WTC11 (cell line): Measurements from ENCODE around the gene DCAF4L1. TPM values are rescaled to one million over a fixed set of nuclear protein-coding genes. Genes with fewer than 3 reads are reported as not detected.
A peak's percentile ranks its signal among the peaks of the same experiment; 100 is the strongest.

ENCODE experiments used
- EMX1 ChIP-seq: fragments of 250-450 bp; sonication (Bioruptor Pico); IDR thresholded peaks from 2 replicates; pipeline ENCODE4 v1.8.0; 2021; ENCODE audit warnings: mild to moderate bottlenecking
- HMGA2 ChIP-seq: fragments of 250-450 bp; sonication (Bioruptor Pico); IDR thresholded peaks from 2 replicates; pipeline ENCODE4 v1.4.0; 2021; ENCODE audit warnings: mild to moderate bottlenecking, moderate library complexity
- NFATC4 ChIP-seq: fragments of 250-450 bp; sonication (Bioruptor Pico); IDR thresholded peaks from 2 replicates; pipeline ENCODE4 v1.9.0; 2021; ENCODE audit warnings: mild to moderate bottlenecking
- NFE2L1 ChIP-seq: sonication (generic); formaldehyde crosslinking; IDR thresholded peaks from 2 replicates; pipeline ENCODE4 v1.8.1; 2023; ENCODE audit warnings: missing genetic modification reagents
- PRRX2 ChIP-seq: fragments of 250-450 bp; sonication (Bioruptor Pico); IDR thresholded peaks from 2 replicates; pipeline ENCODE4 v1.8.0; 2021; ENCODE audit warnings: mild to moderate bottlenecking
- TP53 ChIP-seq: sonication (generic); formaldehyde crosslinking; IDR thresholded peaks from 2 replicates; pipeline ENCODE4 v1.8.1; 2023; ENCODE audit warnings: mild to moderate bottlenecking, missing genetic modification reagents
- ZNF263 ChIP-seq: sonication (generic); formaldehyde crosslinking; IDR thresholded peaks from 2 replicates; pipeline ENCODE4 v1.8.1; 2022; ENCODE audit warnings: low read depth, mild to moderate bottlenecking, moderate library complexity, missing genetic modification reagents
- total RNA-seq: library from RNA; stranded (reverse); gene quantifications from 3 replicates; pipeline ENCODE4 v1.2.3, GENCODE V29; 2021
- TF ChIP-seq, protein P1 (sequence below): sonication (generic); formaldehyde crosslinking; IDR thresholded peaks from 2 replicates; pipeline ENCODE4 v1.8.1; 2023; ENCODE audit warnings: mild to moderate bottlenecking, missing genetic modification reagents, borderline replicate concordance
- TF ChIP-seq, protein P2 (sequence below): sonication (generic); formaldehyde crosslinking; IDR thresholded peaks from 2 replicates; pipeline ENCODE4 v1.8.0; 2022; ENCODE audit warnings: mild to moderate bottlenecking, missing genetic modification reagents
- TF ChIP-seq, protein P3 (sequence below): sonication (generic); formaldehyde crosslinking; IDR thresholded peaks from 2 replicates; pipeline ENCODE4 v1.8.1; 2022; ENCODE audit warnings: low read depth, mild to moderate bottlenecking, moderate library complexity, missing genetic modification reagents, borderline replicate concordance
- TF ChIP-seq, protein P4 (sequence below): sonication (generic); formaldehyde crosslinking; IDR thresholded peaks from 2 replicates; pipeline ENCODE4 v1.8.1; 2023; ENCODE audit warnings: mild to moderate bottlenecking, moderate library complexity, missing genetic modification reagents
- TF ChIP-seq, protein P5 (sequence below): sonication (generic); formaldehyde crosslinking; IDR thresholded peaks from 2 replicates; pipeline ENCODE4 v1.8.0; 2022; ENCODE audit warnings: missing genetic modification reagents
- TF ChIP-seq, protein P6 (sequence below): sonication (generic); formaldehyde crosslinking; IDR thresholded peaks from 2 replicates; pipeline ENCODE4 v1.8.1; 2022; ENCODE audit warnings: mild to moderate bottlenecking, moderate library complexity, missing genetic modification reagents
- TF ChIP-seq, protein P7 (sequence below): sonication (generic); formaldehyde crosslinking; conservative IDR thresholded peaks from 2 replicates; pipeline ENCODE4 v1.8.1; 2023; ENCODE audit warnings: mild to moderate bottlenecking, low read depth, missing genetic modification reagents, moderate library complexity
- TF ChIP-seq, protein P8 (sequence below): sonication (generic); formaldehyde crosslinking; IDR thresholded peaks from 2 replicates; pipeline ENCODE4 v1.8.0; 2022; ENCODE audit warnings: mild to moderate bottlenecking, missing genetic modification reagents

The DCAF4L1 gene
- total RNA-seq, 1 experiment from 2014 or later, result 0.31 TPM

DNA sequence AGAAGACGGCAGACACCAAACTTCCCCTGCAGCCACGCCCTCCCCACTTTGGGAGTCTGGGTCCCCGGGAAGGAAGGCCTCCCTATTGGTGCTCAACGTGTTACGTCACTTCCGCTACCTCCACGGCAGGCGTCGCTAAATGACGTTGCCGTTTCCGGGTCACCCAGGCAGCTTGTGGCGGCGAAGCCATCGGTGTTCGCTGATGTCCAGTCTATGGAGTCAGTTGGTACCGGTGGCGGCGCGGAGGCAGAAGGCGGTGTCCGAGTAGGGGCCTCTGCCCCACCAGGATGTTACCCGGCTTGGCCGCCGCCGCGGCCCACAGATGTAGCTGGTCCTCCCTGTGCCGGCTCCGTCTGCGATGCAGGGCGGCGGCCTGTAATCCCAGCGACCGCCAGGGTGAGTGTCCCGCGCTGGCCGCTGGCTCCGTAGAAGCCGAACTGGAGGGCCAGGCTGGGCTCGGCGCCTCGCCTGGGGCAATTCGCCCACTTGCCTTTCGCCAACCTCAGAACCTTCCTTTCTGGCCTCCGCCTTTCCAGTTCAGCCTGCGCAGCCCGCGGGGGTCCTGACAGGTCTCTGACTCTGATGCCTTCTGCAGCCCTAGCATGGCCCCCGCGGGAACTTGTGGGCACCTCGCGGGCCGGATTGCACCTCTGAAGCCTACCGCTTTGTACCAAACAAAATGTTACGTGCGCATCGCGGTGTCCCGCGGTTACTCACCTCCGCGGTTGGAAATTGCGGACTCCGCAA lies 9.0 kb downstream of the DCAF4L1 start, which contains the start of gene SLC30A9 (continued):
- TF ChIP-seq, protein P1, sequence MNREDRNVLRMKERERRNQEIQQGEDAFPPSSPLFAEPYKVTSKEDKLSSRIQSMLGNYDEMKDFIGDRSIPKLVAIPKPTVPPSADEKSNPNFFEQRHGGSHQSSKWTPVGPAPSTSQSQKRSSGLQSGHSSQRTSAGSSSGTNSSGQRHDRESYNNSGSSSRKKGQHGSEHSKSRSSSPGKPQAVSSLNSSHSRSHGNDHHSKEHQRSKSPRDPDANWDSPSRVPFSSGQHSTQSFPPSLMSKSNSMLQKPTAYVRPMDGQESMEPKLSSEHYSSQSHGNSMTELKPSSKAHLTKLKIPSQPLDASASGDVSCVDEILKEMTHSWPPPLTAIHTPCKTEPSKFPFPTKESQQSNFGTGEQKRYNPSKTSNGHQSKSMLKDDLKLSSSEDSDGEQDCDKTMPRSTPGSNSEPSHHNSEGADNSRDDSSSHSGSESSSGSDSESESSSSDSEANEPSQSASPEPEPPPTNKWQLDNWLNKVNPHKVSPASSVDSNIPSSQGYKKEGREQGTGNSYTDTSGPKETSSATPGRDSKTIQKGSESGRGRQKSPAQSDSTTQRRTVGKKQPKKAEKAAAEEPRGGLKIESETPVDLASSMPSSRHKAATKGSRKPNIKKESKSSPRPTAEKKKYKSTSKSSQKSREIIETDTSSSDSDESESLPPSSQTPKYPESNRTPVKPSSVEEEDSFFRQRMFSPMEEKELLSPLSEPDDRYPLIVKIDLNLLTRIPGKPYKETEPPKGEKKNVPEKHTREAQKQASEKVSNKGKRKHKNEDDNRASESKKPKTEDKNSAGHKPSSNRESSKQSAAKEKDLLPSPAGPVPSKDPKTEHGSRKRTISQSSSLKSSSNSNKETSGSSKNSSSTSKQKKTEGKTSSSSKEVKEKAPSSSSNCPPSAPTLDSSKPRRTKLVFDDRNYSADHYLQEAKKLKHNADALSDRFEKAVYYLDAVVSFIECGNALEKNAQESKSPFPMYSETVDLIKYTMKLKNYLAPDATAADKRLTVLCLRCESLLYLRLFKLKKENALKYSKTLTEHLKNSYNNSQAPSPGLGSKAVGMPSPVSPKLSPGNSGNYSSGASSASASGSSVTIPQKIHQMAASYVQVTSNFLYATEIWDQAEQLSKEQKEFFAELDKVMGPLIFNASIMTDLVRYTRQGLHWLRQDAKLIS (CRISPR knock-in tag), result no peak
- TF ChIP-seq, protein P2, sequence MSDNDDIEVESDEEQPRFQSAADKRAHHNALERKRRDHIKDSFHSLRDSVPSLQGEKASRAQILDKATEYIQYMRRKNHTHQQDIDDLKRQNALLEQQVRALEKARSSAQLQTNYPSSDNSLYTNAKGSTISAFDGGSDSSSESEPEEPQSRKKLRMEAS, result 0 out of 2 replicates have a peak, but pooled peaks have one; percentile 49
- TF ChIP-seq PRRX2 (CRISPR knock-in tag) (no peak), ZNF263 (CRISPR knock-in tag) (no peak), TP53 (CRISPR knock-in tag) (0 out of 2 replicates have a peak, but pooled peaks have one; percentile 59), EMX1 (no peak), NFATC4 (no peak), HMGA2 (no peak), NFE2L1 (CRISPR knock-in tag) (0 out of 2 replicates have a peak, but pooled peaks have one; percentile 13)
- TF ChIP-seq, protein P3, sequence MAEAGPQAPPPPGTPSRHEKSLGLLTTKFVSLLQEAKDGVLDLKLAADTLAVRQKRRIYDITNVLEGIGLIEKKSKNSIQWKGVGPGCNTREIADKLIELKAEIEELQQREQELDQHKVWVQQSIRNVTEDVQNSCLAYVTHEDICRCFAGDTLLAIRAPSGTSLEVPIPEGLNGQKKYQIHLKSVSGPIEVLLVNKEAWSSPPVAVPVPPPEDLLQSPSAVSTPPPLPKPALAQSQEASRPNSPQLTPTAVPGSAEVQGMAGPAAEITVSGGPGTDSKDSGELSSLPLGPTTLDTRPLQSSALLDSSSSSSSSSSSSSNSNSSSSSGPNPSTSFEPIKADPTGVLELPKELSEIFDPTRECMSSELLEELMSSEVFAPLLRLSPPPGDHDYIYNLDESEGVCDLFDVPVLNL, result no peak
- TF ChIP-seq, protein P4, sequence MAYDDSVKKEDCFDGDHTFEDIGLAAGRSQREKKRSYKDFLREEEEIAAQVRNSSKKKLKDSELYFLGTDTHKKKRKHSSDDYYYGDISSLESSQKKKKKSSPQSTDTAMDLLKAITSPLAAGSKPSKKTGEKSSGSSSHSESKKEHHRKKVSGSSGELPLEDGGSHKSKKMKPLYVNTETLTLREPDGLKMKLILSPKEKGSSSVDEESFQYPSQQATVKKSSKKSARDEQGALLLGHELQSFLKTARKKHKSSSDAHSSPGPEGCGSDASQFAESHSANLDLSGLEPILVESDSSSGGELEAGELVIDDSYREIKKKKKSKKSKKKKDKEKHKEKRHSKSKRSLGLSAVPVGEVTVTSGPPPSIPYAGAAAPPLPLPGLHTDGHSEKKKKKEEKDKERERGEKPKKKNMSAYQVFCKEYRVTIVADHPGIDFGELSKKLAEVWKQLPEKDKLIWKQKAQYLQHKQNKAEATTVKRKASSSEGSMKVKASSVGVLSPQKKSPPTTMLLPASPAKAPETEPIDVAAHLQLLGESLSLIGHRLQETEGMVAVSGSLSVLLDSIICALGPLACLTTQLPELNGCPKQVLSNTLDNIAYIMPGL (CRISPR knock-in tag), result peak; percentile 78; the same call in 1 of the 2 replicates
- TF ChIP-seq, protein P5, sequence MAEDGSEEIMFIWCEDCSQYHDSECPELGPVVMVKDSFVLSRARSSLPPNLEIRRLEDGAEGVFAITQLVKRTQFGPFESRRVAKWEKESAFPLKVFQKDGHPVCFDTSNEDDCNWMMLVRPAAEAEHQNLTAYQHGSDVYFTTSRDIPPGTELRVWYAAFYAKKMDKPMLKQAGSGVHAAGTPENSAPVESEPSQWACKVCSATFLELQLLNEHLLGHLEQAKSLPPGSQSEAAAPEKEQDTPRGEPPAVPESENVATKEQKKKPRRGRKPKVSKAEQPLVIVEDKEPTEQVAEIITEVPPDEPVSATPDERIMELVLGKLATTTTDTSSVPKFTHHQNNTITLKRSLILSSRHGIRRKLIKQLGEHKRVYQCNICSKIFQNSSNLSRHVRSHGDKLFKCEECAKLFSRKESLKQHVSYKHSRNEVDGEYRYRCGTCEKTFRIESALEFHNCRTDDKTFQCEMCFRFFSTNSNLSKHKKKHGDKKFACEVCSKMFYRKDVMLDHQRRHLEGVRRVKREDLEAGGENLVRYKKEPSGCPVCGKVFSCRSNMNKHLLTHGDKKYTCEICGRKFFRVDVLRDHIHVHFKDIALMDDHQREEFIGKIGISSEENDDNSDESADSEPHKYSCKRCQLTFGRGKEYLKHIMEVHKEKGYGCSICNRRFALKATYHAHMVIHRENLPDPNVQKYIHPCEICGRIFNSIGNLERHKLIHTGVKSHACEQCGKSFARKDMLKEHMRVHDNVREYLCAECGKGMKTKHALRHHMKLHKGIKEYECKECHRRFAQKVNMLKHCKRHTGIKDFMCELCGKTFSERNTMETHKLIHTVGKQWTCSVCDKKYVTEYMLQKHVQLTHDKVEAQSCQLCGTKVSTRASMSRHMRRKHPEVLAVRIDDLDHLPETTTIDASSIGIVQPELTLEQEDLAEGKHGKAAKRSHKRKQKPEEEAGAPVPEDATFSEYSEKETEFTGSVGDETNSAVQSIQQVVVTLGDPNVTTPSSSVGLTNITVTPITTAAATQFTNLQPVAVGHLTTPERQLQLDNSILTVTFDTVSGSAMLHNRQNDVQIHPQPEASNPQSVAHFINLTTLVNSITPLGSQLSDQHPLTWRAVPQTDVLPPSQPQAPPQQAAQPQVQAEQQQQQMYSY (CRISPR knock-in tag), result no peak
- TF ChIP-seq, protein P6, sequence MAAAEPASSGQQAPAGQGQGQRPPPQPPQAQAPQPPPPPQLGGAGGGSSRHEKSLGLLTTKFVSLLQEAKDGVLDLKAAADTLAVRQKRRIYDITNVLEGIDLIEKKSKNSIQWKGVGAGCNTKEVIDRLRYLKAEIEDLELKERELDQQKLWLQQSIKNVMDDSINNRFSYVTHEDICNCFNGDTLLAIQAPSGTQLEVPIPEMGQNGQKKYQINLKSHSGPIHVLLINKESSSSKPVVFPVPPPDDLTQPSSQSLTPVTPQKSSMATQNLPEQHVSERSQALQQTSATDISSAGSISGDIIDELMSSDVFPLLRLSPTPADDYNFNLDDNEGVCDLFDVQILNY (CRISPR knock-in tag), result no peak
- TF ChIP-seq, protein P7, sequence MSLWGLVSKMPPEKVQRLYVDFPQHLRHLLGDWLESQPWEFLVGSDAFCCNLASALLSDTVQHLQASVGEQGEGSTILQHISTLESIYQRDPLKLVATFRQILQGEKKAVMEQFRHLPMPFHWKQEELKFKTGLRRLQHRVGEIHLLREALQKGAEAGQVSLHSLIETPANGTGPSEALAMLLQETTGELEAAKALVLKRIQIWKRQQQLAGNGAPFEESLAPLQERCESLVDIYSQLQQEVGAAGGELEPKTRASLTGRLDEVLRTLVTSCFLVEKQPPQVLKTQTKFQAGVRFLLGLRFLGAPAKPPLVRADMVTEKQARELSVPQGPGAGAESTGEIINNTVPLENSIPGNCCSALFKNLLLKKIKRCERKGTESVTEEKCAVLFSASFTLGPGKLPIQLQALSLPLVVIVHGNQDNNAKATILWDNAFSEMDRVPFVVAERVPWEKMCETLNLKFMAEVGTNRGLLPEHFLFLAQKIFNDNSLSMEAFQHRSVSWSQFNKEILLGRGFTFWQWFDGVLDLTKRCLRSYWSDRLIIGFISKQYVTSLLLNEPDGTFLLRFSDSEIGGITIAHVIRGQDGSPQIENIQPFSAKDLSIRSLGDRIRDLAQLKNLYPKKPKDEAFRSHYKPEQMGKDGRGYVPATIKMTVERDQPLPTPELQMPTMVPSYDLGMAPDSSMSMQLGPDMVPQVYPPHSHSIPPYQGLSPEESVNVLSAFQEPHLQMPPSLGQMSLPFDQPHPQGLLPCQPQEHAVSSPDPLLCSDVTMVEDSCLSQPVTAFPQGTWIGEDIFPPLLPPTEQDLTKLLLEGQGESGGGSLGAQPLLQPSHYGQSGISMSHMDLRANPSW (CRISPR knock-in tag), result no peak
- TF ChIP-seq, protein P8, sequence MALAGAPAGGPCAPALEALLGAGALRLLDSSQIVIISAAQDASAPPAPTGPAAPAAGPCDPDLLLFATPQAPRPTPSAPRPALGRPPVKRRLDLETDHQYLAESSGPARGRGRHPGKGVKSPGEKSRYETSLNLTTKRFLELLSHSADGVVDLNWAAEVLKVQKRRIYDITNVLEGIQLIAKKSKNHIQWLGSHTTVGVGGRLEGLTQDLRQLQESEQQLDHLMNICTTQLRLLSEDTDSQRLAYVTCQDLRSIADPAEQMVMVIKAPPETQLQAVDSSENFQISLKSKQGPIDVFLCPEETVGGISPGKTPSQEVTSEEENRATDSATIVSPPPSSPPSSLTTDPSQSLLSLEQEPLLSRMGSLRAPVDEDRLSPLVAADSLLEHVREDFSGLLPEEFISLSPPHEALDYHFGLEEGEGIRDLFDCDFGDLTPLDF (CRISPR knock-in tag), result no peak
